Limb (tissue), 2 donors: ENCODE measurements around the gene ZNF487.
A peak's percentile ranks its signal among the peaks of the same experiment; 100 is the strongest.
"Not testable (repeated sequence)": the region's sequence is repeated elsewhere in the genome, so short reads cannot be mapped to it uniquely, and the experiment has no call there.

Source experiments
- DNase-seq, 2 donors: peaks; one replicate each; pipeline ENCODE4 v3.0.0-alpha.2; 2016; ENCODE audit errors: extremely low spot score in 2 of 2

Gene ZNF487

DNA sequence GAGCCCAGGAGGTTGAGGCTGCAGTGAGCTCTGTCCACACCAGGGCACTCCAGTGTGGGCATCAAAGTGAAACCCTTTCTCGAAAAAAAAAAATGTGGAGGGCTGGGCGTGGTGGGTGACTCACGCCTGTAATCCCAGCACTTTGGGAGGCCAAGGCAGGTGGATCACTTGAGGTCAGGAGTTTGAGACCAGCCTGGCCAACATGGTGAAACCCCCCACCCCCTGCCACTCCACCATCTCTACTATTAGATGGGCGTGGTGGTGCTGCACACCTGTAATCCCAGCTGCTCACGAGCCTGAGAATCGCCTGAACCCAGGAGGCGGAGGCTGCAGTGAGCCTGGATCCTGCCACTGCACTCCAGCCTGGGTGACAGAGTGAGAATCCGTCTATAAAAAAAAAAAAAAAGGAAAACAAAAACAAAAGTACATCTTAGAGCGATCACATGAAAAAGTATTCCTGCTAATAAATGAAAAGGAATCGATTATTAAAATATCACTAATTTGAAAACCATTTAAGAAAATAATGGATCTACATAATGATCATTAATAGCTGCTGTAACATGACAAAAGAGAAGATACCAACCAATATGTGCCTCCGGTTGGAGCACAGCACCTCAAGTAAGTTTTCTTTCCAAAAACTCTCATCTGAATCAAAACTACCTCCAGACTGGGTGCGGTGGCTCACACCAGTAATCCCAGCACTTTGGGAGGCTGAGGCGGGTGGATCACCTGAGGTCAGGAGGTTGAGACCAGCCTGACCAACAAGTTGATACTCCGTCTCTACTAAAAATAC is 32.8 kb upstream of the ZNF487 start:
- DNase-seq, result no peak

- no peak for DNase-seq
Observed at GRCh38 chr10:43404704-43405084, 32.2 kb upstream of the ZNF487 start.

DNA sequence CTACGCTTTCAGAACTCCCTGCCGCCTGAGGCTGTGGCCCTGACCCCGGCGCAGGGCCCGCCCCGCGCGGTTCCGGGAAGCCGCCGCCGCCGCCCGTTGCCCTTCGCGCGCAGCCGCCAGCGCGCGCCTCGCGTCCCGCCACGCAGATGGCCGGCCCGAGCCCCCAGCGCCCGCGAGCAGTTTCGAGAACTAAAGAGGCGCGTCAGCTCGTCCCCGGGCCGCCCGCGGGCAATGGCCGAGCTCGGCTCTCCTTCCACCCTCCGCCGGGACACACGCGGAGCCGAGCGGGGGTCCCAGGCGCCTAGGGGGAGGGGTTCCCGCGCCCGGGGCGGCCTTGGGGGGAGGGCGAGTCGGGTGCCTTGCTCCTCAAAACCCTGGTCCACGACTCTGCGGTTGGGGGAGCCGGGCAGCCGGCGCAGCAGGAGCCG is 29.7 kb upstream of the ZNF487 start:
- peak; percentile 32 to 83 for DNase-seq

DNA sequence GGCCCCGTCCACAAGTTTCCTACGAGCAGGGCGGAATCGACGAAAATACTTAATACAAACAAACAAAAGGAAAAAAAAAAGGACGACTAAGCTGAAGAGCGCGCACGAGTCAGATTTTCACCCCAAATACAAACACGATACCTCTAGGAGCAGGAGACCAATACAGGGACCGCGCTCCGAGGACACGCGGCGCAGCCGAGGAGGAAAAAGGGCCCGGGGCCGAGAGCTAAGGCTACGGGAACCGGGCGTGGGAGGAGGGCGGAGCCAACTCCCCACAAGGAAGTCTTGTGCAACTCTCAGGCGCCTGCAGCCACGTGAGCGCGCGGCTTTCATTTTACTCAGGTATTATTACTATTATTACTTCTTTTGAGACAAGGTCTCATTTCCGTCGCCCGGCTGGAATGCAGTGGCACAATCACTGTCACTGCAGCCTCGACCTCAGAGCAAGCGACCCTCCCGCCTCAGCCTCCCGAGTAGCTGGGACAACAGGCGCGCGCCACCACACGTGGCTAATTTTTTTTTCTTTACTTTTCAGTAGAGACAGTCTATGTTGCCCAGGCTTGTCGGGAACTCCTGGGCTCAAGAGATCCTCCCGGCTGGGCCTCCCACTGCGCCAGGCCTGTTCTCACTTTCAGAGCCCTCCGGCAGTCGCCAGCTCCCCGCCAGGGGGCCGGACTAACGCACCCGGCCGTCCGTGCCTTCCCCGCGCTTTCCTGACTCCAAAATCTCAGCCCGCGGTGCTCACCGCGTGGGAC is 29.2 kb upstream of the ZNF487 start:
- DNase-seq, result peak; percentile 80 to 87

DNA sequence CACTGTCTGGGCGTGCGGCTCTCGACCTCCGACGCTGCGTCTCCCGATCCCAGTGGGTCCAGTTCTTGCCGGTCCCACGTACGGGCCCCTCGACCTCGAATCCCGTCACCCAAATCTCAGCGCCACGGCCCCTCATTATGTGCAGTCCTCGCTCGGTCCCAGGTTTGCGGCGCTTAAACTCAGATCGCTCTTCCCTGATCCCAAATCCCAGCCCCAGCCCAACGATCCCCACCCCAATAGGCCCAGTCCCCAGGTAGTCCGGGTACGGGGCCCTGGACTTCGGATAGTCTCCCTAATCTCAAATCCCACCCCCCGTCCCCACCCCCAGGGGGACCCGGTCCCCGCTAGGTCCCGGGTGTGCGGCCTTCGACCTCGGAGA is 28.6 kb upstream of the ZNF487 start:
- no peak for DNase-seq

- peak; percentile 95 to 98 for DNase-seq
Observed at GRCh38 chr10:43408710-43409384, 28.1 kb upstream of the ZNF487 start, which contains the start of gene HNRNPF. TSS of gene HNRNPF (minus strand) at chr10:43409186. CDS start at chr10:43387884, 21,302 bp downstream.

- no peak for DNase-seq
Observed at GRCh38 chr10:43409385-43410109, 27.4 kb upstream of the ZNF487 start.

DNA sequence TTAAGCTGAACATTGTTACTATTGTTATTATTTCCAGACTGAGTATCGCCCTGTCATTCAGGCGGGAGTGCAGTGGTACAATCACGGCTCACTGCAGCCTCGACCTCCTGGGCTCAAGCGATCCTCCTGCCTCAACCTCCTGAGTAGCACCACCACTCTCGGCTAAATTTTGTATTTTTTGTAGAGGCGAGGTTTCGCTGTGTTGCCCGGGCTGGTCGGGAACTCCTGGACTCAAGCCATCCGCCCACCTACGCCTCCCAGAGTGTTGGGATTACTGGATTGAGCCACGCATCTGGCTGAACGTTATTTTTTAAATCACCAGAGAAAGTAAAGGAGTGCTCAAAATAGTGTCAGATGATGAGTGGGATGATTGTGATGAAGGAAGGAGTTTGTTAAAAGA is 26.6 kb upstream of the ZNF487 start:
- no peak for DNase-seq

GRCh38 chr10:43411536-43411935 is 25.4 kb upstream of the ZNF487 start:
- DNase-seq, result no peak

- DNase-seq, result no peak
Observed at GRCh38 chr10:43415544-43415943, 21.4 kb upstream of the ZNF487 start.

DNA sequence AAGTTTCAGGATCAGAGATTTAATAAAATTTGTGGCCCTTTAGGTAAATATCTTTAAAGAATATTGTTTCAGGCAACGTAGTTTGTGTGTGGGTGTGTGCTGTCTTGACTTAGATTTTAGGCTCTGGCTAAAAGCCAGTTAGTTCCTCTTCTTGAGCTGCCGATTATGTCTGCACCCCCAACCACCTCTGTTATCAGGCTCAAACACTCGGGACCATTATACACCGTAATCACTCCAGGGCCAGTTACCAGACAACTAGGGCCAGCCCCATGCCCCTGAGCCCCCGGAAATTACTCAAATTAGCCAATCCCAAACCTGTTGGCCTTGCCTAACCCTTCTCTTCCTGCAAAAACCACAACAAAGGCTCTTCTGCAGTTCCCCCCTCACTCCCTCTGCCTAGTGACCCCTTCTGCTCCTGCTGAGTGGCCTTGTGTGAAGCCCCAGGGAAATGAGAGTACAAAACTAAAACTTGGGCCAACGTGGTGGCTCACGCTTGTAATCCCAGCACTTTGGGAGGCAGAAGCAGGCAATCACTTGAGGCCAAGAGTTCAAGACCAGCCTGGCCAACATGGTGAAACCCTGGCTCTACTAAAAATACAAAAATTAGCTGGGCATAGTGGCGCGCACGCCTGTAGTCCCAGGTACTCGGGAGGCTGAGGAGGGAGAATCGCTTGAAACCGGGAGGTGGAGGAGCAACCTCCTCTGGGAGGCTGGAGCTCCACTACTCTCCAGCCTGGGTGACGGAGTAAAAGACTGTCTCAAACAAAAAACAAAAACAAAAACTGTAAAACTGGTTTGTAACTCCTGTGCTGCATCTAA is 18.8 kb upstream of the ZNF487 start:
- DNase-seq, result no peak

DNA sequence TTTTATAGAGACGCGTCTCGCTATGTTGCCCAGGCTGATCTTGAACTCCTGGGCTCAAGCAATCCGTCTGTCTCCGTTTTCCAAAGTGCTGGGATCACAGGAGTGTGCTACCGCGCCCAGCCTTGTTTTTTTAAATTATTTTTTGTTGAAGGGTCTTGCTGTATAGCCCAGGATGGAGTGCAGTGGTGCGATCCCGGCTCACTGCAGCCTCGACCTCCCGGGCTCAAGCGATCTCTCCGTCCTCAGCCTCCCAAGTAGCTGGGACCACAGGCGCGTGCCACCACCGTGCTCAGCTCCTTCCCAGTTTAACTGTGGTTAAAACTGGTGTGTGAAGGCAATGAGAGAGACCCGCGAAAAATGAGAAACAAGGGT is 16.9 kb upstream of the ZNF487 start:
- DNase-seq, result no peak

GRCh38 chr10:43420369-43421200 is 16.3 kb upstream of the ZNF487 start:
- DNase-seq, result peak; percentile 75 to 89

GRCh38 chr10:43421201-43421507 is 15.8 kb upstream of the ZNF487 start:
- DNase-seq, result no peak

GRCh38 chr10:43421519-43421918 is 15.4 kb upstream of the ZNF487 start:
- DNase-seq, result no peak

DNA sequence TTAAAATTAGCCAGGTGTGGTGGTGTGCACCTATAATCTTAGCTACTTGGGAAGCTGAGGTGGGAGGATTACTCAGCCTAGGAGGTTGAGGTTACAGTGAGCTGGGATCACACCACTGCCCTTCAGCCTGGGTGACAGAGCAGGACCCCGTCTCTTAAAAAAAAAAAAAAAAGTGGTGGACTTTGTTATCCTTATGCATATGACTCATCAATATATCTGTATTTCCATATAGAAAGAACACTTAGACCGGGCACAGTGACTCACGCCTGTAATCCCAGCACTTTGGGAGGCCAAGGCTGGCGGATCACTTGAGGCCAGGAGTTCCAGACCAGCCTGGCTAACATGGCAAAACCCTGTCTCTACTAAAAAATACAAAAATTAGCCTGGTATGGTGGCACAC is 15.0 kb upstream of the ZNF487 start:
- not testable (repeated sequence) for DNase-seq

GRCh38 chr10:43424416-43424815 is 12.5 kb upstream of the ZNF487 start:
- no peak for DNase-seq

DNA sequence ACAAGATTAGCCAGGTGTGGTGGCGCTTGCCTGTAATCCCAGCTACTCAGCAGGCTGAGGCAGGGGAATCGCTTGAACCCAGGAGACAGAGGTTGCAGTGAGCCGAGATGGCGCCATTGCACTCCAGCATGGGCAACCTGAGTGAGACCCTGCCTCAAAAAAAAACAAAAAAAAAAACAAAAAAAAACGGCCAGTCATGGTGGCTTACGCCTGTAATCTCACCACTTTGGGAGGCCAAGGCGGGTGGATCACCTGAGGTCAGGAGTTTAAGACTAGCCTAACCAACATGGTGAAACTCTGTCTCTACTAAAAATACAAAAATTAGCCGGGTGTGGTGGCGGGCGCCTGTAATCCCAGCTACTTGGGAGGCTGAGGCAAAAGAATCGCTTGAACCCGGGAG is 10.4 kb upstream of the ZNF487 start:
- not testable (repeated sequence) for DNase-seq

- DNase-seq, result no peak
Observed at GRCh38 chr10:43427166-43427825, 9.6 kb upstream of the ZNF487 start.
